ENCODE data around the gene ASIC4. TPM values are rescaled to one million over a fixed set of nuclear protein-coding genes. Genes with fewer than 3 reads are reported as not detected.

The ASIC4 gene
- total and polyA plus RNA-seq, 2 experiments from 2014 or later = 0.13 to 3.6 TPM

DNA sequence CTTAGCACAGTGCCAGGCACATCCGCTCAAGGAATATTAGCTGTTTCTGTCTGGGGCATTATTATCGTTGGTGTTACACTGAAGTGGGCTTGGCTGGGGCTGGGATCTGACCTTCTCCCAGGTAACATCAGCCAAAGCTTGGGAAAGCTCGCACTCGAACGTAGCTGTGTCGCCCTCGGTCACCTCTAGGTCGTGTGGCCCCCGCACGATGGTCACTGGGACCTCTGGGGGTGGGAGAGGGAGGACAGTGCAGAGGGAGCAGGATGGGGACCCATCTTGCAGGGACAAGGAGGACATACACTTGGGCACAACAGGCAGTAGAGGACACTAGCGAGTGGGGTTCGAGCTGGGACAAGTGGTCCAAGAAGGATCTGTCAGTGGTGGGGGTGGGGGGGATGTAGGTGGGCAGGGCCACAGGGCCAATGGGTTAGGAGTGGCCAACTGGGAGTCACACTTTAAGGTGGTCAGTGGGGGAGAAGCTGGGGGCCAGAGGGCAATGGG lies 39.2 kb downstream of the ASIC4 start:
- DNase-seq (ENCODE audit: low spot score) = no peak
- Mint-ChIP-seq H3K36me3 (ENCODE audit: low read depth) (peaks cover 11% of the 10 kb centered on the region; the same call in 1 of the 3 replicates), H3K27me3 (ENCODE audit: insufficient read depth, low read depth, poor library complexity) (peaks cover 34% of the 10 kb centered on the region), H3K4me3 (peak overlapping the region; percentile 63), H3K9me3 (no peaks in the 10 kb centered on the region), H3K4me1 (peaks cover 13% of the 10 kb centered on the region), H3K27ac (no peak overlapping the region)
- H3F3A ChIP-seq (replicated peaks; ENCODE audit: low read depth) = peaks cover 4% of the 10 kb centered on the region; the same call in 1 of the 2 replicates
- no peak overlapping the region for H3K27ac ChIP-seq (ENCODE audit: low read depth)
- TF ChIP-seq EZH2phosphoT487 (IDR thresholded peaks at IDR 0.05; ENCODE audit: unreplicated experiment) = no peak
- no peak for TF ChIP-seq ZNF331 (CRISPR knock-in tag; IDR thresholded peaks at IDR 0.05; ENCODE audit: low read depth)
- TF ChIP-seq, protein P1, sequence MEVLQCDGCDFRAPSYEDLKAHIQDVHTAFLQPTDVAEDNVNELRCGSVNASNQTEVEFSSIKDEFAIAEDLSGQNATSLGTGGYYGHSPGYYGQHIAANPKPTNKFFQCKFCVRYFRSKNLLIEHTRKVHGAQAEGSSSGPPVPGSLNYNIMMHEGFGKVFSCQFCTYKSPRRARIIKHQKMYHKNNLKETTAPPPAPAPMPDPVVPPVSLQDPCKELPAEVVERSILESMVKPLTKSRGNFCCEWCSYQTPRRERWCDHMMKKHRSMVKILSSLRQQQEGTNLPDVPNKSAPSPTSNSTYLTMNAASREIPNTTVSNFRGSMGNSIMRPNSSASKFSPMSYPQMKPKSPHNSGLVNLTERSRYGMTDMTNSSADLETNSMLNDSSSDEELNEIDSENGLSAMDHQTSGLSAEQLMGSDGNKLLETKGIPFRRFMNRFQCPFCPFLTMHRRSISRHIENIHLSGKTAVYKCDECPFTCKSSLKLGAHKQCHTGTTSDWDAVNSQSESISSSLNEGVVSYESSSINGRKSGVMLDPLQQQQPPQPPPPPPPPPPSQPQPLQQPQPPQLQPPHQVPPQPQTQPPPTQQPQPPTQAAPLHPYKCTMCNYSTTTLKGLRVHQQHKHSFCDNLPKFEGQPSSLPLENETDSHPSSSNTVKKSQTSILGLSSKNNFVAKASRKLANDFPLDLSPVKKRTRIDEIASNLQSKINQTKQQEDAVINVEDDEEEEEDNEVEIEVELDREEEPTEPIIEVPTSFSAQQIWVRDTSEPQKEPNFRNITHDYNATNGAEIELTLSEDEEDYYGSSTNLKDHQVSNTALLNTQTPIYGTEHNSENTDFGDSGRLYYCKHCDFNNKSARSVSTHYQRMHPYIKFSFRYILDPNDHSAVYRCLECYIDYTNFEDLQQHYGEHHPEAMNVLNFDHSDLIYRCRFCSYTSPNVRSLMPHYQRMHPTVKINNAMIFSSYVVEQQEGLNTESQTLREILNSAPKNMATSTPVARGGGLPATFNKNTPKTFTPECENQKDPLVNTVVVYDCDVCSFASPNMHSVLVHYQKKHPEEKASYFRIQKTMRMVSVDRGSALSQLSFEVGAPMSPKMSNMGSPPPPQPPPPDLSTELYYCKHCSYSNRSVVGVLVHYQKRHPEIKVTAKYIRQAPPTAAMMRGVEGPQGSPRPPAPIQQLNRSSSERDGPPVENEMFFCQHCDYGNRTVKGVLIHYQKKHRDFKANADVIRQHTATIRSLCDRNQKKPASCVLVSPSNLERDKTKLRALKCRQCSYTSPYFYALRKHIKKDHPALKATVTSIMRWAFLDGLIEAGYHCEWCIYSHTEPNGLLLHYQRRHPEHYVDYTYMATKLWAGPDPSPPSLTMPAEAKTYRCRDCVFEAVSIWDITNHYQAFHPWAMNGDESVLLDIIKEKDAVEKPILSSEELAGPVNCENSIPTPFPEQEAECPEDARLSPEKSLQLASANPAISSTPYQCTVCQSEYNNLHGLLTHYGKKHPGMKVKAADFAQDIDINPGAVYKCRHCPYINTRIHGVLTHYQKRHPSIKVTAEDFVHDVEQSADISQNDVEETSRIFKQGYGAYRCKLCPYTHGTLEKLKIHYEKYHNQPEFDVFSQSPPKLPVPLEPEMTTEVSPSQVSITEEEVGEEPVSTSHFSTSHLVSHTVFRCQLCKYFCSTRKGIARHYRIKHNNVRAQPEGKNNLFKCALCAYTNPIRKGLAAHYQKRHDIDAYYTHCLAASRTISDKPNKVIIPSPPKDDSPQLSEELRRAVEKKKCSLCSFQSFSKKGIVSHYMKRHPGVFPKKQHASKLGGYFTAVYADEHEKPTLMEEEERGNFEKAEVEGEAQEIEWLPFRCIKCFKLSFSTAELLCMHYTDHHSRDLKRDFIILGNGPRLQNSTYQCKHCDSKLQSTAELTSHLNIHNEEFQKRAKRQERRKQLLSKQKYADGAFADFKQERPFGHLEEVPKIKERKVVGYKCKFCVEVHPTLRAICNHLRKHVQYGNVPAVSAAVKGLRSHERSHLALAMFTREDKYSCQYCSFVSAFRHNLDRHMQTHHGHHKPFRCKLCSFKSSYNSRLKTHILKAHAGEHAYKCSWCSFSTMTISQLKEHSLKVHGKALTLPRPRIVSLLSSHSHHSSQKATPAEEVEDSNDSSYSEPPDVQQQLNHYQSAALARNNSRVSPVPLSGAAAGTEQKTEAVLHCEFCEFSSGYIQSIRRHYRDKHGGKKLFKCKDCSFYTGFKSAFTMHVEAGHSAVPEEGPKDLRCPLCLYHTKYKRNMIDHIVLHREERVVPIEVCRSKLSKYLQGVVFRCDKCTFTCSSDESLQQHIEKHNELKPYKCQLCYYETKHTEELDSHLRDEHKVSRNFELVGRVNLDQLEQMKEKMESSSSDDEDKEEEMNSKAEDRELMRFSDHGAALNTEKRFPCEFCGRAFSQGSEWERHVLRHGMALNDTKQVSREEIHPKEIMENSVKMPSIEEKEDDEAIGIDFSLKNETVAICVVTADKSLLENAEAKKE (CRISPR knock-in tag; IDR thresholded peaks at IDR 0.05) = no peak
- TF ChIP-seq EZH2 (IDR thresholded peaks at IDR 0.05; ENCODE audit: low read depth, unreplicated experiment) = no peak
- no peak for TF ChIP-seq REST (IDR thresholded peaks at IDR 0.05; ENCODE audit: unreplicated experiment)
- 0 out of 2 replicates have a peak, but pooled peaks have one; percentile 13 for TF ChIP-seq POLR2AphosphoS5 (IDR thresholded peaks at IDR 0.05; ENCODE audit: low read depth)
- TF ChIP-seq, protein P2, sequence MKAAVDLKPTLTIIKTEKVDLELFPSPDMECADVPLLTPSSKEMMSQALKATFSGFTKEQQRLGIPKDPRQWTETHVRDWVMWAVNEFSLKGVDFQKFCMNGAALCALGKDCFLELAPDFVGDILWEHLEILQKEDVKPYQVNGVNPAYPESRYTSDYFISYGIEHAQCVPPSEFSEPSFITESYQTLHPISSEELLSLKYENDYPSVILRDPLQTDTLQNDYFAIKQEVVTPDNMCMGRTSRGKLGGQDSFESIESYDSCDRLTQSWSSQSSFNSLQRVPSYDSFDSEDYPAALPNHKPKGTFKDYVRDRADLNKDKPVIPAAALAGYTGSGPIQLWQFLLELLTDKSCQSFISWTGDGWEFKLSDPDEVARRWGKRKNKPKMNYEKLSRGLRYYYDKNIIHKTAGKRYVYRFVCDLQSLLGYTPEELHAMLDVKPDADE (IDR thresholded peaks at IDR 0.05) = no peak
- no peak for TF ChIP-seq NANOG (IDR thresholded peaks at IDR 0.05; ENCODE audit: borderline replicate concordance)
- TF ChIP-seq CREB1 (CRISPR knock-in tag; IDR thresholded peaks at IDR 0.05; ENCODE audit: low read depth) = no peak
- no peak for TF ChIP-seq STAT1 (IDR thresholded peaks at IDR 0.05; ENCODE audit: unreplicated experiment)
- no peak for TF ChIP-seq ZNF114 (CRISPR knock-in tag; IDR thresholded peaks at IDR 0.05)
- no peak for TF ChIP-seq JUNB (IDR thresholded peaks at IDR 0.05; ENCODE audit: unreplicated experiment)
- TF ChIP-seq, protein P3, sequence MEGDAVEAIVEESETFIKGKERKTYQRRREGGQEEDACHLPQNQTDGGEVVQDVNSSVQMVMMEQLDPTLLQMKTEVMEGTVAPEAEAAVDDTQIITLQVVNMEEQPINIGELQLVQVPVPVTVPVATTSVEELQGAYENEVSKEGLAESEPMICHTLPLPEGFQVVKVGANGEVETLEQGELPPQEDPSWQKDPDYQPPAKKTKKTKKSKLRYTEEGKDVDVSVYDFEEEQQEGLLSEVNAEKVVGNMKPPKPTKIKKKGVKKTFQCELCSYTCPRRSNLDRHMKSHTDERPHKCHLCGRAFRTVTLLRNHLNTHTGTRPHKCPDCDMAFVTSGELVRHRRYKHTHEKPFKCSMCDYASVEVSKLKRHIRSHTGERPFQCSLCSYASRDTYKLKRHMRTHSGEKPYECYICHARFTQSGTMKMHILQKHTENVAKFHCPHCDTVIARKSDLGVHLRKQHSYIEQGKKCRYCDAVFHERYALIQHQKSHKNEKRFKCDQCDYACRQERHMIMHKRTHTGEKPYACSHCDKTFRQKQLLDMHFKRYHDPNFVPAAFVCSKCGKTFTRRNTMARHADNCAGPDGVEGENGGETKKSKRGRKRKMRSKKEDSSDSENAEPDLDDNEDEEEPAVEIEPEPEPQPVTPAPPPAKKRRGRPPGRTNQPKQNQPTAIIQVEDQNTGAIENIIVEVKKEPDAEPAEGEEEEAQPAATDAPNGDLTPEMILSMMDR (conservative IDR thresholded peaks at IDR 0.05; ENCODE audit: low read depth in 2 of 2) = peak in 1 of 2 experiments; percentile 32; a peak in 2 of 4 replicates
- H3K4me2 ChIP-seq = peak overlapping the region; percentile 99
- no peaks in the 10 kb centered on the region for H4K20me1 ChIP-seq (replicated peaks; ENCODE audit: insufficient read depth)
- peaks cover 10% of the 10 kb centered on the region for H3K4me1 ChIP-seq (ENCODE audit: insufficient read depth)
- H3K27me3 ChIP-seq (ENCODE audit: insufficient read depth) = peaks cover 17% of the 10 kb centered on the region
- no peaks in the 10 kb centered on the region for H3K9me2 ChIP-seq (ENCODE audit: insufficient read depth)
- H3K4me3 ChIP-seq = peak overlapping the region; percentile 98
- H2AFZ ChIP-seq = no peak overlapping the region
- no peaks in the 10 kb centered on the region for H3K79me2 ChIP-seq (replicated peaks; ENCODE audit: insufficient read depth)
- no peak for ATAC-seq
- no peaks in the 10 kb centered on the region; the same call in 1 of the 2 replicates for H3K36me3 ChIP-seq (ENCODE audit: insufficient read depth)
